ENCODE measurements around the gene RCAN2. TPM values are rescaled to one million over a fixed set of nuclear protein-coding genes. Genes with fewer than 3 reads are reported as not detected.

Gene RCAN2
- total RNA-seq, 1 donor from 2014 or later: 11.7 TPM

GRCh38 chr6:46221222-46221793, 269.9 kb downstream of the RCAN2 start:
- H3K4me3 ChIP-seq: no peak overlapping the region
- TF ChIP-seq CTCF (IDR thresholded peaks at IDR 0.05): peak; percentile 73
- H3K9me3 ChIP-seq: no peaks in the 10 kb centered on the region
- DNase-seq (no peak), ATAC-seq (peak; percentile 72)
- no peaks in the 10 kb centered on the region for H3K27me3 ChIP-seq
- H3K4me1 ChIP-seq: no peaks in the 10 kb centered on the region
- intact Hi-C loops (cut with DNase I): no loop called here
- no peak overlapping the region for H3K27ac ChIP-seq
- H3K36me3 ChIP-seq: no peaks in the 10 kb centered on the region

- no peaks in the 10 kb centered on the region for H3K9me3 ChIP-seq
- no peaks in the 10 kb centered on the region for H3K27me3 ChIP-seq
- H3K4me1 ChIP-seq: no peaks in the 10 kb centered on the region
- DNase-seq: no peak
- no peak for TF ChIP-seq CTCF (IDR thresholded peaks at IDR 0.05)
- H3K4me3 ChIP-seq: no peak overlapping the region
- no peaks in the 10 kb centered on the region for H3K36me3 ChIP-seq
- ATAC-seq: peak; percentile 28
- H3K27ac ChIP-seq: no peak overlapping the region
- intact Hi-C loops (cut with DNase I): no loop called here
These were observed 270.7 kb downstream of the RCAN2 start for GRCh38 chr6:46220352-46221221.

- intact Hi-C loops (cut with DNase I): no loop called here
- Histone ChIP-seq H3K9me3 (no peaks in the 10 kb centered on the region), H3K36me3 (no peaks in the 10 kb centered on the region), H3K27ac (no peak overlapping the region), H3K4me3 (no peak overlapping the region), H3K4me1 (no peaks in the 10 kb centered on the region), H3K27me3 (no peaks in the 10 kb centered on the region)
- no peak for DNase-seq
- TF ChIP-seq CTCF (IDR thresholded peaks at IDR 0.05): no peak
- no peak for ATAC-seq
These were observed 271.6 kb downstream of the RCAN2 start for GRCh38 chr6:46219661-46220060.

GRCh38 chr6:46218457-46218856, 272.8 kb downstream of the RCAN2 start:
- ATAC-seq: no peak
- peak overlapping the region; percentile 43 for H3K27ac ChIP-seq
- no peaks in the 10 kb centered on the region for H3K36me3 ChIP-seq
- H3K4me3 ChIP-seq: no peak overlapping the region
- H3K4me1 ChIP-seq: no peaks in the 10 kb centered on the region
- intact Hi-C loops (cut with DNase I): no loop called here
- TF ChIP-seq CTCF (IDR thresholded peaks at IDR 0.05): no peak
- no peaks in the 10 kb centered on the region for H3K9me3 ChIP-seq
- no peaks in the 10 kb centered on the region for H3K27me3 ChIP-seq
- no peak for DNase-seq

GRCh38 chr6:46217671-46218131, 273.5 kb downstream of the RCAN2 start:
- Histone ChIP-seq H3K36me3 (no peaks in the 10 kb centered on the region), H3K4me3 (no peak overlapping the region), H3K4me1 (no peaks in the 10 kb centered on the region), H3K9me3 (no peaks in the 10 kb centered on the region), H3K27ac (peak overlapping the region; percentile 43), H3K27me3 (no peaks in the 10 kb centered on the region)
- no peak for DNase-seq
- ATAC-seq: peak; percentile 64
- no peak for TF ChIP-seq CTCF (IDR thresholded peaks at IDR 0.05)
- intact Hi-C loops (cut with DNase I): no loop called here

Measured in upper lobe of right lung (tissue), 1 donor.